Cardiac muscle cell (in vitro differentiated cells and primary cell): ENCODE data around the gene GASK1B. TPM values are rescaled to one million over a fixed set of nuclear protein-coding genes. Genes with fewer than 3 reads are reported as not detected.

Experiments used
- DNase-seq, 2 donors: peaks; one replicate each; pipeline versions ENCODE4 v3.0.0 to v3.0.0-alpha.2; 2010 to 2017; ENCODE audit warnings: low read depth in 1 of 2, low spot score in 1 of 2
- H3K27ac ChIP-seq: fragments of 200-600 bp; sonication (generic); 2 replicates; pipeline ENCODE4 v1.5.1; 2016
- H3K27me3 ChIP-seq: fragments of 200-600 bp; sonication (generic); 2 replicates; pipeline ENCODE4 v1.6.0; 2016; ENCODE audit warnings: control low read depth
- H3K36me3 ChIP-seq: fragments of 200-600 bp; sonication (generic); 2 replicates; pipeline ENCODE4 v1.5.1; 2016; ENCODE audit warnings: control low read depth
- H3K4me1 ChIP-seq: fragments of 200-600 bp; sonication (generic); 2 replicates; pipeline ENCODE4 v1.8.1; 2017; ENCODE audit warnings: low read depth, mild to moderate bottlenecking, mixed run types
- H3K4me3 ChIP-seq: fragments of 200-600 bp; sonication (generic); 2 replicates; pipeline ENCODE4 v1.5.1; 2016; ENCODE audit warnings: mild to moderate bottlenecking
- H3K9me3 ChIP-seq: fragments of 200-600 bp; sonication (generic); 2 replicates; pipeline ENCODE4 v1.5.1; 2017; ENCODE audit warnings: low read depth, mild to moderate bottlenecking, control low read depth
- polyA plus RNA-seq: library from polyadenylated mRNA; unstranded; fragments of >200 nt; fragmentation: Nextera tagmentation; extraction: Ambion mirVana; gene quantifications from 2 replicates; pipeline ENCODE4 v1.2.1, GENCODE V29; 2016
- total RNA-seq: library from RNA; depleted of rRNA; stranded (reverse); fragments of >200 nt; gene quantifications from 2 replicates; pipeline ENCODE4 v1.2.3, GENCODE V29; 2016
- TF ChIP-seq, protein P1 (sequence below): IDR thresholded peaks from 2 replicates; pipeline ENCODE4 v1.5.1; 2012; ENCODE audit warnings: low read depth, mild to moderate bottlenecking, low read length

The GASK1B gene
- total and polyA plus RNA-seq, 2 experiments from 2014 or later, result 8.5 to 19.1 TPM

DNA sequence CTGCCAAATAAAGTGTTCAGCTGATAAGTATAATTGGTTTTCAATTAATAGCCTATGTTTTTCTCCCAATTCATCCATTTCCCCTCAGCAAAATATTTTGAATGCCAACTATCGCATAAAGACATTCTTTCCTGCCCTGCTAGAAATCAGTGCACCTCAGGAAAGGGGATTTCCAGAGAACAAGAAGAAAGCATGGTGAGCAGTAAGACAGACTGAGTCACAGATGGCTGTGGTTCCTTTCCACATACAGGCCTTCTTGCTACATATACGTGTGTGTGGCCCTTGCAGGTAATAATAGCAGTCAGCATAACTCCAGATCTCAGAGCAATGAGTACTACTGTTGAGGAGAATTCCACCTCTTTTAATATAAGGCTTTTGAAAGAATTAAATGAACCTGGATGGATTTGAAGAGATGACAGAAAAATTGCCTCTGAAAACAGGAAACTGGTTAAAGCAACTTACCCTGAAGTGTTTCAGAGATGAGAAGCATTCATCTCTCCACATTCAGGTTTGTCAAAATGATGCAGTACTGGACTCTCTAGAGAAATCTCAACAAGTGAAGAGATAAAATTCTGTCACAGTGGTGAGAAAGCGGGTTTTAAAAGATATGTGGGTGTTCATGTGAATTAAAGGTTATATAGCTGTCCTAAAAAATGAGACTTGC, 13.6 kb downstream of the GASK1B start:
- Histone ChIP-seq H3K27ac (no peak overlapping the region), H3K4me1 (no peaks in the 10 kb centered on the region), H3K4me3 (no peak overlapping the region), H3K36me3 (no peaks in the 10 kb centered on the region), H3K9me3 (no peaks in the 10 kb centered on the region), H3K27me3 (no peaks in the 10 kb centered on the region)
- DNase-seq, result peak in 1 of 2 donors; percentile 63
- TF ChIP-seq, protein P1, sequence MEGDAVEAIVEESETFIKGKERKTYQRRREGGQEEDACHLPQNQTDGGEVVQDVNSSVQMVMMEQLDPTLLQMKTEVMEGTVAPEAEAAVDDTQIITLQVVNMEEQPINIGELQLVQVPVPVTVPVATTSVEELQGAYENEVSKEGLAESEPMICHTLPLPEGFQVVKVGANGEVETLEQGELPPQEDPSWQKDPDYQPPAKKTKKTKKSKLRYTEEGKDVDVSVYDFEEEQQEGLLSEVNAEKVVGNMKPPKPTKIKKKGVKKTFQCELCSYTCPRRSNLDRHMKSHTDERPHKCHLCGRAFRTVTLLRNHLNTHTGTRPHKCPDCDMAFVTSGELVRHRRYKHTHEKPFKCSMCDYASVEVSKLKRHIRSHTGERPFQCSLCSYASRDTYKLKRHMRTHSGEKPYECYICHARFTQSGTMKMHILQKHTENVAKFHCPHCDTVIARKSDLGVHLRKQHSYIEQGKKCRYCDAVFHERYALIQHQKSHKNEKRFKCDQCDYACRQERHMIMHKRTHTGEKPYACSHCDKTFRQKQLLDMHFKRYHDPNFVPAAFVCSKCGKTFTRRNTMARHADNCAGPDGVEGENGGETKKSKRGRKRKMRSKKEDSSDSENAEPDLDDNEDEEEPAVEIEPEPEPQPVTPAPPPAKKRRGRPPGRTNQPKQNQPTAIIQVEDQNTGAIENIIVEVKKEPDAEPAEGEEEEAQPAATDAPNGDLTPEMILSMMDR, result no peak

DNA sequence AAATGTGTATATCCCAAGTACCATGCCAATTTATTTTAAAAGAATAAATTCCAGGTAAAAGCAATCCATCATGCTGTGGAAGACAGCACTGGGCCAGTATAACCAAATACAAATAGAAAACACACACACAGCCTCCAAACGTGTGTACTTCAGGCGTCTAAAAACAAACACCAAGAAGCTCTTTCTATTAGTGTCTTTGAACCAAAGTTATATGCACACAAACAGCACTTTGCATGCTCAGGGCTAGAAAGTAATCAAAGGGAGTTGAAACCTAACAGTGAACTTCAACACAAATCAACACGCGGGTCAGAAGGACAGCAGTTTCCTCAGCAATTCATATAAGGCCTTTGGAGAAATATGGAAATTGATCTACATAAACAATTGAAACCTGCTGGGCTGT, 15.4 kb downstream of the GASK1B start:
- Histone ChIP-seq H3K27me3 (no peaks in the 10 kb centered on the region), H3K36me3 (no peaks in the 10 kb centered on the region), H3K9me3 (no peaks in the 10 kb centered on the region), H3K27ac (no peak overlapping the region), H3K4me1 (no peaks in the 10 kb centered on the region), H3K4me3 (no peak overlapping the region)
- no peak for DNase-seq
- TF ChIP-seq, protein P1, result no peak

DNA sequence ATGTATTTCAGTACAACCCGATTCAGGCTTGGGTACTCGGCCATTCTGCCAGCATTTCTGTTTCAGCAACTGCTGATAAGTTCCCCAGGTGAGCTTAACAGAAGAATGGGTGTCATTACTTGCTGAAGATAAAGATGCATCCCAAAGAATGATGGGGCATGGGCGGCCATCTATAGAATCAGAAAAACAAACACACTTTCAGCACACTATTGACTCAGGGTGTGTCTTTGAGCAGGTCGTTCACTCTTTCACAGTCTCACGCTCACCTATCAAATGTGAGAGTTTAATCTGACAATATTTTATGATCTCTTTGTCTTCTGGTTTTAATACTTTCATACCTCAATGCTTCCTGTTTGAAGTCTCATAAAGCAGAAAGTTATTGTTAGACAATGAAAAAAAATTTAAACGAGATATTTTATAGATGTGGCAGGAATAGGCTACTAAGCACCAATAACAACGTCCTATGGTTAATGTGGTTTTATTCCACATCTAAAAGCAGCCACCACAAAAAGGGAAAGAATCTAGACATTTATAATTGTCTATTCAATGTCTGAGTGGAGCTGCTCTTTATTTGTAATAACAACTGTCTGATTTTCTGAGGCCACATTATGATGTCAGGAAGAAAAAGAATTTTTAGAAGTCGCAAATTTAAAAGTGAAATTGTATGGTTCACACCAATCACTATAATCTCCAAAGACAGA, 17.0 kb downstream of the GASK1B start:
- Histone ChIP-seq H3K9me3 (no peaks in the 10 kb centered on the region), H3K4me3 (no peak overlapping the region), H3K4me1 (no peaks in the 10 kb centered on the region), H3K36me3 (no peaks in the 10 kb centered on the region), H3K27me3 (no peaks in the 10 kb centered on the region), H3K27ac (no peak overlapping the region)
- no peak for DNase-seq
- TF ChIP-seq, protein P1, result no peak

DNA sequence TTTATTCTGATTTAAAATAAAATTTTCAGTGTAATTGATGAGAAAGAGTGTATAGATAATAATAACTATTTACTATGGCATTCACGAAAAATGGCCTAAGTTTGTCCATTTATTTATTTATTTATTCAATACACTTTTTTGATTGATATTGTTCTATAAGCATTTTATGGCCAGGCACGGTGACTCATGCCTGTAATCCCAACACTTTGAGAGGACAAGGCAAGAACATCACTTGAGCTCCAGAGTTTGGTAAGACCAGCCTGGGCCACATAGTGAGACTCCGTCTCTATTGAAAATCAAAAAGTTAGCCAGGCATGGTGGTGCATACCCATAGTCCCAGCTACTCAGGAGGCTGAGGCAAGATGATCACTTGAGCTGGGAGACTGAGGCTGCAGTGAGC, 25.7 kb downstream of the GASK1B start:
- H3K4me1 ChIP-seq, result no peaks in the 10 kb centered on the region
- H3K9me3 ChIP-seq, result no peaks in the 10 kb centered on the region
- no peak for DNase-seq
- H3K27me3 ChIP-seq, result no peaks in the 10 kb centered on the region
- TF ChIP-seq, protein P1, result no peak
- H3K36me3 ChIP-seq, result no peaks in the 10 kb centered on the region
- H3K27ac ChIP-seq, result no peak overlapping the region
- no peak overlapping the region for H3K4me3 ChIP-seq

DNA sequence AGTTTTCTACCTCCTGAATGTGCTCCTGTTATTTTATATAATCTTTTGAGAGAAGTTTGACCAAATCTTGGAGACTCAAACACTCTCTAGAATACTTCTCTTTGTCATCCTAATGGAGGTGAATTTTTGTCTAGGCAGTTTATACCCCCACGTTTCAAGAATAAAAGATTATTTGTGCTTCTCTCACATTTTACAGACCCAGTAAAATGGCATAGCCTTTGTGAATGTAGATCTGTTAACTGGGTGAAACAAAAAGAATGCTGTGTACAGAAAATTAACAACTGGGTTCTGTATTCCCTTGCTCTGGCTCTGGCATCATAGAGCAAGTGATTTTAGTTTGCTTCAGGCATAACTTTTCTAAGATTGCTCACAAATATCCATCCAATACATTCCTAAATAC, 26.1 kb downstream of the GASK1B start:
- no peaks in the 10 kb centered on the region for H3K27me3 ChIP-seq

More for the DNA sequence above, 26.1 kb downstream of the GASK1B start:
- TF ChIP-seq, protein P1, result no peak
- no peak overlapping the region for H3K27ac ChIP-seq
- H3K9me3 ChIP-seq, result no peaks in the 10 kb centered on the region
- H3K4me3 ChIP-seq, result no peak overlapping the region
- no peak for DNase-seq
- no peaks in the 10 kb centered on the region for H3K36me3 ChIP-seq
- H3K4me1 ChIP-seq, result no peaks in the 10 kb centered on the region
